Smooth muscle cell (in vitro differentiated cells): Measurements from ENCODE around the gene PPP1R10. TPM values are rescaled to one million over a fixed set of nuclear protein-coding genes. Genes with fewer than 3 reads are reported as not detected.

ENCODE experiments used
- DNase-seq: peaks from one replicate; lab custom pipeline; 2025; ENCODE audit not compliant: unreplicated experiment; lab: John Stamatoyannopoulos, UW
- H2AFZ ChIP-seq: fragments of 200-600 bp; sonication (generic); 2 replicates; pipeline ENCODE4 v1.6.0; 2016; ENCODE audit warnings: antibody characterized with exemption, low read depth, mild to moderate bottlenecking
- H3F3A ChIP-seq: fragments of 200-600 bp; sonication (generic); 2 replicates; pipeline ENCODE4 v1.6.0; 2017; ENCODE audit warnings: antibody characterized with exemption, low read depth
- H3K27ac ChIP-seq: fragments of 200-600 bp; sonication (generic); 2 replicates; pipeline ENCODE4 v1.5.1; 2016; ENCODE audit warnings: low read depth, mild to moderate bottlenecking
- H3K27me3 ChIP-seq: fragments of 200-600 bp; sonication (generic); 2 replicates; pipeline ENCODE4 v1.6.1; 2016; ENCODE audit warnings: low read depth, mild to moderate bottlenecking
- H3K36me3 ChIP-seq: fragments of 200-600 bp; sonication (generic); 2 replicates; pipeline ENCODE4 v1.5.1; 2016; ENCODE audit warnings: low read depth
- H3K4me1 ChIP-seq: fragments of 200-600 bp; sonication (generic); 2 replicates; pipeline ENCODE4 v1.5.1; 2016; ENCODE audit warnings: low read depth
- H3K4me2 ChIP-seq: fragments of 200-600 bp; sonication (generic); 2 replicates; pipeline ENCODE4 v1.6.0; 2016; ENCODE audit warnings: mild to moderate bottlenecking
- H3K4me3 ChIP-seq: fragments of 200-600 bp; sonication (generic); 2 replicates; pipeline ENCODE4 v1.5.1; 2016; ENCODE audit warnings: mild to moderate bottlenecking
- H3K79me2 ChIP-seq: fragments of 200-600 bp; sonication (generic); 2 replicates; pipeline ENCODE4 v1.6.0; 2016; ENCODE audit warnings: low read depth, mild to moderate bottlenecking
- H3K9ac ChIP-seq: fragments of 200-600 bp; sonication (generic); 2 replicates; pipeline ENCODE4 v1.6.0; 2016; ENCODE audit warnings: low read depth
- H3K9me3 ChIP-seq: fragments of 200-600 bp; sonication (generic); replicated peaks from 2 replicates; pipeline ENCODE4 v1.5.1; 2016; ENCODE audit warnings: low read depth
- H4K20me1 ChIP-seq: fragments of 200-600 bp; sonication (generic); 2 replicates; pipeline ENCODE4 v1.6.0; 2016; ENCODE audit warnings: low read depth
- WGBS: methylation state at CpG from one replicate; pipeline ENCODE4 v1.1.7; 2016; ENCODE audit warnings: low lambda C conversion rate; 5-methylcytosine and 5-hydroxymethylcytosine counted together
- polyA plus RNA-seq: library from polyadenylated mRNA; unstranded; fragments of >200 nt; fragmentation: Nextera tagmentation; extraction: Ambion mirVana; gene quantifications from 2 replicates; pipeline ENCODE4 v1.2.1, GENCODE V29; 2016
- total RNA-seq: library from RNA; depleted of rRNA; stranded (reverse); fragments of >200 nt; gene quantifications from 2 replicates; pipeline ENCODE4 v1.2.3, GENCODE V29; 2014
- TF ChIP-seq, protein P1 (sequence below): fragments of 200-600 bp; sonication (generic); IDR thresholded peaks from 2 replicates; pipeline ENCODE4 v1.5.1; 2017; ENCODE audit warnings: borderline replicate concordance, mild to moderate bottlenecking, antibody characterized with exemption; ENCODE audit not compliant: insufficient read depth, poor library complexity, severe bottlenecking

Gene PPP1R10
- total and polyA plus RNA-seq, 2 experiments from 2014 or later, result 36.1 to 65.1 TPM

GRCh38 chr6:30556906-30557682 is 59.9 kb downstream of the PPP1R10 start, which contains the start of gene PRR3:
Gene PRR3 (plus strand): TSS chr6:30557295. CDS start chr6:30557345, 50 bp downstream.
- TF ChIP-seq, protein P1, sequence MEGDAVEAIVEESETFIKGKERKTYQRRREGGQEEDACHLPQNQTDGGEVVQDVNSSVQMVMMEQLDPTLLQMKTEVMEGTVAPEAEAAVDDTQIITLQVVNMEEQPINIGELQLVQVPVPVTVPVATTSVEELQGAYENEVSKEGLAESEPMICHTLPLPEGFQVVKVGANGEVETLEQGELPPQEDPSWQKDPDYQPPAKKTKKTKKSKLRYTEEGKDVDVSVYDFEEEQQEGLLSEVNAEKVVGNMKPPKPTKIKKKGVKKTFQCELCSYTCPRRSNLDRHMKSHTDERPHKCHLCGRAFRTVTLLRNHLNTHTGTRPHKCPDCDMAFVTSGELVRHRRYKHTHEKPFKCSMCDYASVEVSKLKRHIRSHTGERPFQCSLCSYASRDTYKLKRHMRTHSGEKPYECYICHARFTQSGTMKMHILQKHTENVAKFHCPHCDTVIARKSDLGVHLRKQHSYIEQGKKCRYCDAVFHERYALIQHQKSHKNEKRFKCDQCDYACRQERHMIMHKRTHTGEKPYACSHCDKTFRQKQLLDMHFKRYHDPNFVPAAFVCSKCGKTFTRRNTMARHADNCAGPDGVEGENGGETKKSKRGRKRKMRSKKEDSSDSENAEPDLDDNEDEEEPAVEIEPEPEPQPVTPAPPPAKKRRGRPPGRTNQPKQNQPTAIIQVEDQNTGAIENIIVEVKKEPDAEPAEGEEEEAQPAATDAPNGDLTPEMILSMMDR, result no peak
- H3K9ac ChIP-seq, result peak within 1 kb of the TSS; percentile 97
- H3K4me1 ChIP-seq, result peaks cover 12% of the 10 kb centered on the region
- H3K4me3 ChIP-seq, result peak within 1 kb of the TSS; percentile 88
- peak within 1 kb of the TSS; percentile 96 for H3K4me2 ChIP-seq
- peak within 1 kb of the TSS; percentile 99 for H3K27ac ChIP-seq
- H3K79me2 ChIP-seq, result peaks cover 52% of the 10 kb centered on the region
- peaks cover 7% of the 10 kb centered on the region for H4K20me1 ChIP-seq
- no peaks in the 10 kb centered on the region for H3K27me3 ChIP-seq
- peak; percentile 80 for DNase-seq
- H3F3A ChIP-seq, result no peaks in the 10 kb centered on the region
- H3K9me3 ChIP-seq, result no peaks in the 10 kb centered on the region
- WGBS, result under 1% methylated on average over 42 of the region's 42 CpGs
- H2AFZ ChIP-seq, result peak within 1 kb of the TSS; percentile 79
- no peaks in the 10 kb centered on the region for H3K36me3 ChIP-seq

GRCh38 chr6:30556066-30556905 is 60.8 kb downstream of the PPP1R10 start, which contains the start of gene GNL1:
Gene GNL1 (minus strand): TSS chr6:30556489. CDS start chr6:30556203, 286 bp downstream.
- H3K4me3 ChIP-seq, result peak within 1 kb of the TSS; percentile 88
- TF ChIP-seq, protein P1, result no peak
- no peaks in the 10 kb centered on the region for H3K9me3 ChIP-seq
- H3K9ac ChIP-seq, result peak within 1 kb of the TSS; percentile 97
- H3K27ac ChIP-seq, result peak within 1 kb of the TSS; percentile 99
- no peaks in the 10 kb centered on the region for H3F3A ChIP-seq
- no peaks in the 10 kb centered on the region for H3K36me3 ChIP-seq
- H3K4me1 ChIP-seq, result peaks cover 12% of the 10 kb centered on the region
- peaks cover 7% of the 10 kb centered on the region for H4K20me1 ChIP-seq
- under 1% methylated on average over 56 of the region's 71 CpGs for WGBS
- peak within 1 kb of the TSS; percentile 79 for H2AFZ ChIP-seq
- peak; percentile 97 for DNase-seq
- peaks cover 52% of the 10 kb centered on the region for H3K79me2 ChIP-seq
- H3K4me2 ChIP-seq, result peak within 1 kb of the TSS; percentile 96
- H3K27me3 ChIP-seq, result no peaks in the 10 kb centered on the region

DNA sequence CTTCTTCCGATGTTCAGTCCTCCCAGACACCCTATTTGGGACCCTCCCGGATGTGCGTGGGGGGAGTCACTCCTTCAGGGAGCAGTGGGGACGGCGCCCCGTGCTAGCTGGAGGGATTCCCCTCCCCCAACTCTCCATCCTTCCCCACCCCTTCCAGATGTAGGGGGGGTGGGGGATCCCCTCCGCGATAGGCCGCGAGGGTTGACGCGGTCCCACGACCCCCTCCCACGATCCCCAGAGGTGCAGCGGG is 61.3 kb downstream of the PPP1R10 start:
- Histone ChIP-seq H3K27me3 (no peaks in the 10 kb centered on the region), H3F3A (no peaks in the 10 kb centered on the region), H3K27ac (peak overlapping the region; percentile 99), H4K20me1 (peaks cover 7% of the 10 kb centered on the region), H3K4me2 (peak overlapping the region; percentile 96), H3K4me3 (peak overlapping the region; percentile 88), H3K79me2 (peaks cover 48% of the 10 kb centered on the region), H3K9me3 (no peaks in the 10 kb centered on the region), H3K9ac (peak overlapping the region; percentile 97), H2AFZ (peak overlapping the region; percentile 79), H3K36me3 (no peaks in the 10 kb centered on the region), H3K4me1 (peaks cover 12% of the 10 kb centered on the region)
- TF ChIP-seq, protein P1, result no peak
- no peak for DNase-seq
- 0% methylated on average over 3 of the region's 15 CpGs for WGBS
